Measurements from ENCODE around the gene LDHB.

Gene LDHB

DNA sequence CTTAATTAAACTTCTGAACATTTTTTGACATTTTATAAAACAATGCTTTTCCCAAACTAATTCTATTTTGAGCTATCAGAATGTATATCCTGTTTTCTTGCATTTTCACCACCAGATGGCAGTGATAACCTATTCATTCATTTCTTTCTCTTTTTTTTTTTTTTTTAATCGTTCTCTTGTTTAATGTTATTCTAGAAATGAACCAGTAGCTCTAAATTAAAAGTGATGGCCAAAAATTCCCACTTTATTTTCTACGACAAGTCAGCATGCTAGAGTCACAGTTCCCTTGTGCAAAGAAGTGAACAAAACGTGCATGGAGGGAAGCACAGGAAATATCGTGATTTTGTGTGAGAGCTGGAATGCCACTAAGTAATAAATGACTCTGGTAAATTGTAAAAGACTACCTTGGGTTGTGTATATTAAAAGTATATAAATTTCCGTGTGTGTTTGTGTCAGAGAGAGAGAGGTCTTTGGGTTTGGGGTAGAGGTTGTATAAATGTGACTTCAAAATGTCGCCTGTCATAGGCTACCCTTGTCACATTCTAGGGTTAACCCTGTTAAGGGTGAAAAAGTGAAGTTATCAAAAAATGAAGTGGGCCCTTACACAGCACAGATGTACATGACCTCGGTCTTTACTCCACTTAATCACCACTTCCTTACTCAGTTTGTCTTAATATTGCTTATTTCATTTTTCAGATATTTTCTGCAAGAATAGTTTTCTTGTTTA, 40.4 kb upstream of the LDHB start:
- Histone ChIP-seq H3K9me3 (ENCODE audit: control insufficient read depth, insufficient read depth, low read length) (no peaks in the 10 kb centered on the region), H3K9me2 (replicated peaks; ENCODE audit: control insufficient read depth, low read length) (no peaks in the 10 kb centered on the region), H3F3A (ENCODE audit: control insufficient read depth, insufficient read depth) (no peaks in the 10 kb centered on the region), H4K20me1 (ENCODE audit: control insufficient read depth, insufficient read depth, low read depth, low read length) (no peaks in the 10 kb centered on the region), H3K27me3 (ENCODE audit: control insufficient read depth, low read length) (no peaks in the 10 kb centered on the region), H3K79me2 (ENCODE audit: control insufficient read depth, low read length) (no peaks in the 10 kb centered on the region), H3K4me3 (ENCODE audit: low read length) (no peak overlapping the region), H3K27ac (ENCODE audit: low read depth, low read length) (no peak overlapping the region), H3K4me1 (ENCODE audit: control insufficient read depth, low read length) (no peaks in the 10 kb centered on the region), H3K36me3 (ENCODE audit: control insufficient read depth, low read length) (no peaks in the 10 kb centered on the region), H3K4me2 (ENCODE audit: low read length) (no peak overlapping the region)
- TF ChIP-seq EZH2phosphoT487 (IDR thresholded peaks at IDR 0.05; ENCODE audit: borderline replicate concordance, low read length) = no peak
- TF ChIP-seq, protein P1, sequence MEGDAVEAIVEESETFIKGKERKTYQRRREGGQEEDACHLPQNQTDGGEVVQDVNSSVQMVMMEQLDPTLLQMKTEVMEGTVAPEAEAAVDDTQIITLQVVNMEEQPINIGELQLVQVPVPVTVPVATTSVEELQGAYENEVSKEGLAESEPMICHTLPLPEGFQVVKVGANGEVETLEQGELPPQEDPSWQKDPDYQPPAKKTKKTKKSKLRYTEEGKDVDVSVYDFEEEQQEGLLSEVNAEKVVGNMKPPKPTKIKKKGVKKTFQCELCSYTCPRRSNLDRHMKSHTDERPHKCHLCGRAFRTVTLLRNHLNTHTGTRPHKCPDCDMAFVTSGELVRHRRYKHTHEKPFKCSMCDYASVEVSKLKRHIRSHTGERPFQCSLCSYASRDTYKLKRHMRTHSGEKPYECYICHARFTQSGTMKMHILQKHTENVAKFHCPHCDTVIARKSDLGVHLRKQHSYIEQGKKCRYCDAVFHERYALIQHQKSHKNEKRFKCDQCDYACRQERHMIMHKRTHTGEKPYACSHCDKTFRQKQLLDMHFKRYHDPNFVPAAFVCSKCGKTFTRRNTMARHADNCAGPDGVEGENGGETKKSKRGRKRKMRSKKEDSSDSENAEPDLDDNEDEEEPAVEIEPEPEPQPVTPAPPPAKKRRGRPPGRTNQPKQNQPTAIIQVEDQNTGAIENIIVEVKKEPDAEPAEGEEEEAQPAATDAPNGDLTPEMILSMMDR (IDR thresholded peaks at IDR 0.05; ENCODE audit: low read depth, low read length, poor library complexity, severe bottlenecking) = peak; percentile 70

DNA sequence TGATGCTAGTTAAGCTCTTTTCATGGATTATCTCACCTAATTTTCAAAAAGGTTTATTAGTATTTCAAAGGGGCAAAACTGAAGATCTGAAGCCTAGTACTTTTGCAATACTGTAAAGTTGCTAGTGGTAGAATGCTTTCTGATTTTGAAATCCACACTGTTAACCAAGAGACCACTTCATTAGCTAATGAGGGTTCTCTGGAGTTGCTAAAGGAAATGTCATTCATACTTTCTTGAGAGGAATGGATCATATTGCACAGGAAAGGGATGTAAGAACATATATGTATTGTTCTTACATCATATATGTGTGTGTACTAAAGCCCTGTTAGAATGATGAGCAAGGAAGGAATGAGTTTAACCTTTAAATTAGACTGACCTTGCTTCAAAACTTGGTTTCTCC, 39.0 kb upstream of the LDHB start:
- Histone ChIP-seq H3K9me3 (ENCODE audit: control insufficient read depth, insufficient read depth, low read length) (no peaks in the 10 kb centered on the region), H3K79me2 (ENCODE audit: control insufficient read depth, low read length) (no peaks in the 10 kb centered on the region), H4K20me1 (ENCODE audit: control insufficient read depth, insufficient read depth, low read depth, low read length) (no peaks in the 10 kb centered on the region), H3K27me3 (ENCODE audit: control insufficient read depth, low read length) (no peaks in the 10 kb centered on the region), H3K27ac (ENCODE audit: low read depth, low read length) (no peak overlapping the region), H3K4me3 (ENCODE audit: low read length) (no peak overlapping the region), H3F3A (ENCODE audit: control insufficient read depth, insufficient read depth) (no peaks in the 10 kb centered on the region), H3K4me2 (ENCODE audit: low read length) (no peak overlapping the region), H3K36me3 (ENCODE audit: control insufficient read depth, low read length) (no peaks in the 10 kb centered on the region), H3K4me1 (ENCODE audit: control insufficient read depth, low read length) (no peaks in the 10 kb centered on the region), H3K9me2 (replicated peaks; ENCODE audit: control insufficient read depth, low read length) (no peaks in the 10 kb centered on the region)
- TF ChIP-seq, protein P1 (IDR thresholded peaks at IDR 0.05; ENCODE audit: low read depth, low read length, poor library complexity, severe bottlenecking) = no peak
- TF ChIP-seq EZH2phosphoT487 (IDR thresholded peaks at IDR 0.05; ENCODE audit: borderline replicate concordance, low read length) = no peak

DNA sequence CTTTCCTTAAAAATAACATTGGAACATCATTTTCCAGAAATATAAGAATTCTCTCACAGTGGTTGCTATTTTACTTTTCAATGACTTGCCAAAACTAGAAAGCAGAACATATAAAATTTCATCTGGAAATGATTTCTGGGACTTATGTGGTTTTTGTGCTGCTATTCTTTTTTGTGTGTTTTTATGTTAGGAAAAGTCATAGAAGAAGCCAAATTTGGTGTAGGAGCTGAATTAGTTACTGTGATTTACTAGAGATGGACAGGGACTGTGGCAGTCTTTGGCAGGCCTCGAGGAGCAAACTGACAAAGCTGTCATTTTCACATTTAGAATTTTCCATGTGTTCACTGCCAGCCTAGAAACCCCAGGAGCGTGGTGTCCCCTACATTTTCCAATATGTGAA, 38.3 kb upstream of the LDHB start:
- no peaks in the 10 kb centered on the region for H4K20me1 ChIP-seq (ENCODE audit: control insufficient read depth, insufficient read depth, low read depth, low read length)
- no peak overlapping the region for H3K4me3 ChIP-seq (ENCODE audit: low read length)
- no peaks in the 10 kb centered on the region for H3K9me2 ChIP-seq (replicated peaks; ENCODE audit: control insufficient read depth, low read length)
- no peaks in the 10 kb centered on the region for H3K4me1 ChIP-seq (ENCODE audit: control insufficient read depth, low read length)
- no peaks in the 10 kb centered on the region for H3K9me3 ChIP-seq (ENCODE audit: control insufficient read depth, insufficient read depth, low read length)
- no peaks in the 10 kb centered on the region for H3F3A ChIP-seq (ENCODE audit: control insufficient read depth, insufficient read depth)
- H3K27ac ChIP-seq (ENCODE audit: low read depth, low read length) = no peak overlapping the region
- no peak for TF ChIP-seq EZH2phosphoT487 (IDR thresholded peaks at IDR 0.05; ENCODE audit: borderline replicate concordance, low read length)
- TF ChIP-seq, protein P1 (IDR thresholded peaks at IDR 0.05; ENCODE audit: low read depth, low read length, poor library complexity, severe bottlenecking) = no peak
- no peaks in the 10 kb centered on the region for H3K27me3 ChIP-seq (ENCODE audit: control insufficient read depth, low read length)
- H3K4me2 ChIP-seq (ENCODE audit: low read length) = no peak overlapping the region
- no peaks in the 10 kb centered on the region for H3K79me2 ChIP-seq (ENCODE audit: control insufficient read depth, low read length)
- H3K36me3 ChIP-seq (ENCODE audit: control insufficient read depth, low read length) = no peaks in the 10 kb centered on the region
